Urinary bladder (tissue), 4 donors: ENCODE data around the gene SOCS3. TPM values are rescaled to one million over a fixed set of nuclear protein-coding genes. Genes with fewer than 3 reads are reported as not detected.
A peak's percentile ranks its signal among the peaks of the same experiment; 100 is the strongest.

Experiments used
- DNase-seq: peaks from one replicate; pipeline ENCODE4 v3.0.0-alpha.2; 2015; ENCODE audit errors: extremely low spot score
- H3K27ac ChIP-seq: one replicate; pipeline ENCODE4 v1.5.1; 2013; ENCODE audit warnings: low read depth, mild to moderate bottlenecking, moderate library complexity
- H3K36me3 ChIP-seq: one replicate; pipeline ENCODE4 v1.6.1; 2013; ENCODE audit warnings: mild to moderate bottlenecking, moderate library complexity; ENCODE audit not compliant: insufficient read depth
- H3K4me1 ChIP-seq: one replicate; pipeline ENCODE4 v1.6.1; 2013; ENCODE audit warnings: mild to moderate bottlenecking, moderate library complexity; ENCODE audit not compliant: insufficient read depth
- H3K4me3 ChIP-seq: one replicate; pipeline ENCODE4 v1.5.1; 2013; ENCODE audit warnings: low read depth, low read length
- WGBS: extraction: QIAGEN DNeasy Blood & Tissue Kit; methylation state at CpG from one replicate; pipeline ENCODE4 v1.1.7; 2013; 5-methylcytosine and 5-hydroxymethylcytosine counted together
- polyA plus RNA-seq: library from polyadenylated mRNA; stranded (reverse); fragments of 200-250 nt; gene quantifications from one replicate; pipeline ENCODE4 v1.2.3, GENCODE V29; 2013
- total RNA-seq: library from RNA; depleted of rRNA; stranded (reverse); fragments of >200 nt; gene quantifications from one replicate; pipeline ENCODE4 v1.2.3, GENCODE V29; 2014
- donor health status: healthy with polysubstance abuse.
- donor health status: healthy.

SOCS3 gene
- total and polyA plus RNA-seq, 2 donors, result 16.5 to 152 TPM

DNA sequence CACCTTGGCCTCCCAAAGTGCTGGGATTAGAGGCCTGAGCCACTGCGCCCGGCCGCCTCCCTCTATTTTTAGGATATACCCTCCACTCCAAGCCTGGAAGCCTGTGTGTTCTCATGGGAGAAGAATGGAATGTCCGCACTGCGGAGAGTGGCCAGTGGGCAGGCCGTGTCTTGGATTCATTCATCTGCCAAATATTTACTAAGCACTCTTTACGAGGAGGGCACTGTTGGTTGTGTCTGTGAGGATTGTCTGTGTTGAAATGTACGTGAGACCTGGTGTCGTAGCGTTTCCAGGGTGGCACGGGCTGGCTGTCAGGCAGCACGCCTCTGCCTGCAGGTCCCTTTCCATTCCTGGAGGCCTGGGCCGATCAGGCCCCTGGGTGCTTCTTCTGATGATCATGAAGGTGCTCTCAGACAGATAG, 37.8 kb upstream of the SOCS3 start:
- peaks cover 3% of the 10 kb centered on the region for H3K36me3 ChIP-seq
- no peaks in the 10 kb centered on the region for H3K4me1 ChIP-seq
- DNase-seq, result no peak
- no peak overlapping the region for H3K27ac ChIP-seq
- 76% methylated on average over 13 of the region's 13 CpGs for WGBS
- no peak overlapping the region for H3K4me3 ChIP-seq

DNA sequence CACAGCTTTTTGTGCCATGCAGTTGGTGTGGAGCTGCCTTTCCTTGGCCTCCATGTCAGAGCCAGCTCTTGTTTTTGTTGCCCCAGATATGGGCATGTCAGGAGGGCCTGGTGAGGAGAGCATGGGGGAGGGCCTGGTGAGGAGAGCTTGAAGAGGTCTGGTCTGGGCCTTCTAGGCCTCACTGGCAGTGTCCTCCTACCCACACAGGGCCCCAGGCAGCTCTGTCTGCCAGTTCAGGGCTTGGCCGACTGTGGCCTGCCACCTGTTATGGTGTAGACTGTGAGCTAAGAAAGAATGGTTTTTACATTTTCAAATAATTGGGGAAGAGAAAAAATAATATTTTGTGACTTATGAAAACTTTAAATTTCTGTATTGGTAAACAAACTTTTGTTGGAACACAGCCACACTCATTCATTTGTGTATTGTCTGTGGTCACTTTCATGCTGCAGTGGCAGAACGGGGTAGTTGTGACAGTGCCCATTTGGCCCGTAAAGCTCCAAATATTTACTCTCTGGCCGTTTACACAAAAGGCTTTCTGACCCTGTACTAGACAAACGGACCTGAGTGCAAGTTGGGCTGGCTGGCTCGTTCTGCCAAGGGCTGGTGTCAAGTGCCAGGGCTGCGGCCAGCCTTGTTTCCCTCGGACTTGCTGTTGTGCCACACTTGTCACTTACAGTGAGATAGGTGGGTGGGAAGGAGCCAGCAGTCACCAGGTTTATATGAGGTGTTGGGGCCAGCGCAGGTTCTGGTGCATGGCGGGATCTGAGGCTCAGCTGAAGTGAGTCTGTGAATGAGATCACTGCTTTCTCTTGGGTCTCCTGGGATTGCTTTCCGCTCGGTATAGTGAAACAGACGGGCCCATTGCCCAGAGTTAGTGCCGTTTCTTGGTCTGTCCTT, 36.8 kb upstream of the SOCS3 start:
- Histone ChIP-seq H3K4me1 (no peaks in the 10 kb centered on the region), H3K36me3 (peaks cover 3% of the 10 kb centered on the region), H3K27ac (no peak overlapping the region), H3K4me3 (no peak overlapping the region)
- no peak for DNase-seq
- WGBS, result 73% methylated on average over 14 of the region's 14 CpGs

DNA sequence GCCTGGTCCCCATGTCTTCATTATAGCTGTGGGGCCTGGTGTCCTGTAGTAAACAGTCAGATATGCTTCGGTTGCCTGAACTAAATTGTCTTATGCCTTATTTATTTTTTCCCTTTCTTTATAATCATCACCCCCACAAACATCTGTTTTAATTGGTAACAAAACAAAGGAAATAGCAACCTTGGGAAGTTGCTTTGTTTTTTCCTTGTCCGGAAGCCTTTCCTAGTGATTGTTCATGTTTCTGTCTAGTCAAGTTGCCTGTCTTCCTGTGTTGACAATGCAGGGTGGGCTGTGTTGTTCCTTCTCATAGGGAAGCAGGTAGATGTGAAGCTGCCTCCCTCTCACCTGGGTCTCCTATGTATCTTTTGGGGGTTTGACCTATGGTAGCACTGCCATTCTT, 35.3 kb upstream of the SOCS3 start:
- H3K4me3 ChIP-seq, result no peak overlapping the region
- peaks cover 3% of the 10 kb centered on the region for H3K36me3 ChIP-seq
- 86% methylated on average over 2 of the region's 2 CpGs for WGBS
- H3K27ac ChIP-seq, result no peak overlapping the region
- no peaks in the 10 kb centered on the region for H3K4me1 ChIP-seq
- no peak for DNase-seq

DNA sequence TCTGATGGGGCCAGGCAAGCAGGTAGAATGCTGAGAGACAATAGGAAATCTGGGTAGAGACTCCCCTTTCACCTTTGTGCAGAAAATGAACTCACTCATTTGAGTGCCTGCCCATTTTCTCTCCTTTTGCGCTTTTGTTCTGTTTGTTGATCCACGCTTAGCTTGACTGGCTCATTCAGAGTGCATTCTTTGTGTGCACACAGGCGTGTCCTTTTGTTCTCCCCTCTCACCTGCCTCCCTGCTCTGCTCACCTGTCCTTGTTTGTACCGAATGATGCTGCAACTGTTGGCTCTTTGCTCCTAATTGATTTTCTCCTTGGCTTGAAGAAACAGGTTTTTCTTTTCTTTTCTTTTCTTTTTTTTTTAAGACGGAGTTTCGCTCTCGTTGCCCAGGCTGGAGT, 34.3 kb upstream of the SOCS3 start:
- H3K27ac ChIP-seq, result no peak overlapping the region
- H3K4me3 ChIP-seq, result no peak overlapping the region
- no peak for DNase-seq
- 91% methylated on average over 7 of the region's 7 CpGs for WGBS
- H3K36me3 ChIP-seq, result no peaks in the 10 kb centered on the region
- H3K4me1 ChIP-seq, result no peaks in the 10 kb centered on the region

DNA sequence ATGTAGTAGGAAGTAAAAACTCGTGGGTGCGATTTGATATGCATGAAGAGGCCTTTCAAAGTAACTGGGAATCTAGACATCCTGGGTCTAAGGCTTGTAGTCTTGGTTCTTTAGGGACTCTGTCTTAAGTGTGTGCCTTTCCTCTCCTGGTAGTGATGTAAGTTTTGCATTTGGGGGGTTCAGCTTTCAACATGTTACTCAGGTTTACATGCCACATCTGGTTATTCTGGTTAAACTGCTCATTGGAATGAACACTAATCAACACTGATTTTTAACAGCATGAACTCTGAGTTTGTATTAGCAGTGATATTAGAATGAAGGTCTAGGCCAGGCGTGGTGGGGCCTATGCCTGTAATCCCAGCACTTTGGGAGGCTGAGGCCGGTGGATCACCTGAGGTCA, 33.7 kb upstream of the SOCS3 start:
- Histone ChIP-seq H3K4me1 (no peaks in the 10 kb centered on the region), H3K4me3 (no peak overlapping the region), H3K36me3 (no peaks in the 10 kb centered on the region), H3K27ac (no peak overlapping the region)
- DNase-seq, result no peak
- 92% methylated on average over 4 of the region's 4 CpGs for WGBS

DNA sequence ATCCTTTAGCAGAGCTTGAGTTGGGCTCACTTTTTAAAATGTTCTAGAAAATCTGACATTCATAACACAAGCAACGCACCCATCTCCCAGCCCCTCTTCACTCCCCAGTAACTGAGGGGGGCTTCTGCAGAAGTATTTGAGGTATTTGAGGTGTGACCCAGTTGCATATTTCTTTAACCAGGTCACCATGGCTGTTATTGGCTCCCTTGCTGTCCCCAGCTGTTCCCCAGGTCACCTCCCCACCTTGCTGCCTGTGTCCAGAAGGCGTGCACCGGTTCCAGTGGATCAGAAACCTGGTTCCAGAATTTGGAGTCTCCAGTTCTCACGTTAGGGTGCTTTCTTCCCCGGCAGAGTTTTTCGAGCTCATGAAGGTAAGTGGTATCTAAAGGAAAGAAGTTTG, 32.4 kb upstream of the SOCS3 start:
- Histone ChIP-seq H3K36me3 (no peaks in the 10 kb centered on the region), H3K4me3 (no peak overlapping the region), H3K27ac (no peak overlapping the region), H3K4me1 (peaks cover 2% of the 10 kb centered on the region)
- WGBS, result 93% methylated on average over 6 of the region's 6 CpGs
- no peak for DNase-seq

DNA sequence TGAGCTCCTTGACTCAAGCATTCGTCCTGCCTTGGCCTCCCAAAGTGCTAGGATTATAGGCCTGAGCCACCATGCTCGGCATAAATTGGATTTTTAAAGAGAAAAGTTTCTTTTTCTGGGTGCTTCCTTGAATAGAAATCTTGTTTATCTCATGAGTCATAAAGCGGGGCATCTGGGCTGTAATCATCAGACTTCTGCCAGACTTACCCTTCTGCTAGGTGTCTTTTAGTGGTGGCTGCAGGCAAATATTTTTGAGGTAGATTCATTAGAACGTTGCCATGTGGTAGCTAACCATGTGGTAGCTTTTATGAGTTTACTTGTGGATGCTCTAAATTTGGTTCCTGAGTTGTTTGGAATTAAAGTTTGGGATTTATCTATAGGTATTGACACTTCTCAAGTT, 32.0 kb upstream of the SOCS3 start:
- peaks cover 2% of the 10 kb centered on the region for H3K4me1 ChIP-seq
- no peak overlapping the region for H3K27ac ChIP-seq
- no peaks in the 10 kb centered on the region for H3K36me3 ChIP-seq
- no peak overlapping the region for H3K4me3 ChIP-seq
- WGBS, result 59% methylated on average over 4 of the region's 4 CpGs
- no peak for DNase-seq

DNA sequence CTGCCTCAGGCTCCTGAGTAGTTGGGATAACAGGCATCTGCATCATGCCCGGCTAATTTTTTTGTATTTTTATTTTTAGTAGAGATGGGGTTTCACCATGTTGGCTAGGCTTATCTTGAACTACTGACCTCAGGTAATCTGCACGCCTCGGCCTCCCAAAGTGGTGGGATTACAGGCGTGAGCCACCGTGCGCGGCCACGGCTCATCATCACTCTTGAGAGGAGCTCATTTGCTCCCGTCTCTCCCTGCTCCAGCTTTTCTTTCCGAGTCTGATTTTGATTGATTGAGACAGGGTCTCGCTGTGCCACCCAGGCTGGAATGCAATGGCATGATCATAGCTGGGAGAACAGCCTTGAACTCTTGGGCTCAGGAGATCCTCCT, 31.2 kb upstream of the SOCS3 start:
- Histone ChIP-seq H3K27ac (no peak overlapping the region), H3K4me1 (peaks cover 2% of the 10 kb centered on the region), H3K4me3 (no peak overlapping the region), H3K36me3 (no peaks in the 10 kb centered on the region)
- no peak for DNase-seq
- 97% methylated on average over 11 of the region's 11 CpGs for WGBS

DNA sequence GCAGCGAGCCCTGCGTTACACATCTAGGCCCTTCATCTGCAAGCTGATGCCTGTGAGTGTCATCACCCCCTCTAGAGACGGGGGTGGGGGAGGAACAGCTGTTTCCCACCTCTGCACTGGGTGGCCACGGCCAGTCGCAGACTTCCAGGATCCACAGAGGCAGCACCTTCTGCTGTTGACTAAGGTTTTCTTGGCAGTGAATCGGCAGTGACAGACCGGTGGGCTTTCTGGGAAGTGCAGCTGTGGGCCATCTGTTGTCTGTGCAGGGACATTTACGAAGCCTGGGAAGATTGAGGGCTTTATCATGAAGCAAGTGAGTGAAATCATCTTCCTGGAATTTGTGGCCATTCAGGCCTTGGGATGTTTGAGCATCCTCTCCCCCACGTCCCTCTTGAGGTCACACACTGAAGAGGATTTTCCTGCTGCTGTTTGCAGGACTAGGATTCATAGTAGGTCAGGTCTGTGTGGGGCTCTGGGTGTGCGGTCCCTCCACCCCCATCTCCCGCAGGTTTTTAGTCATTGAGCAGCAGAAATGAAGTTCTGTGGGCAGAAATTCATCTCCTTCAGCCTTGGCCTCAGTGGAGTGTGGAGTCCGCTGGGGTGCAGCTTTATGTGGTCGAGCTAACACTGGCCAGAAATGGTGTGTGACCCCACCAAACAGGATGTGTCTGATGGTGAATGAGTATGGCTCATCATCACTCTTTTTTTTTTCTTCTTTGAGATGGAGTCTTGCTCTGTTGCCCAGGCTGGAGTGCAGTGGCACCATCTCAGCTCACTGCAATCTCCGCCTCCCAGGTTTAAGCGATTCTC, 30.6 kb upstream of the SOCS3 start:
- H3K4me1 ChIP-seq, result peaks cover 2% of the 10 kb centered on the region
- no peak overlapping the region for H3K27ac ChIP-seq
- H3K4me3 ChIP-seq, result no peak overlapping the region
- WGBS, result 69% methylated on average over 15 of the region's 15 CpGs
- no peak for DNase-seq
- H3K36me3 ChIP-seq, result no peaks in the 10 kb centered on the region

DNA sequence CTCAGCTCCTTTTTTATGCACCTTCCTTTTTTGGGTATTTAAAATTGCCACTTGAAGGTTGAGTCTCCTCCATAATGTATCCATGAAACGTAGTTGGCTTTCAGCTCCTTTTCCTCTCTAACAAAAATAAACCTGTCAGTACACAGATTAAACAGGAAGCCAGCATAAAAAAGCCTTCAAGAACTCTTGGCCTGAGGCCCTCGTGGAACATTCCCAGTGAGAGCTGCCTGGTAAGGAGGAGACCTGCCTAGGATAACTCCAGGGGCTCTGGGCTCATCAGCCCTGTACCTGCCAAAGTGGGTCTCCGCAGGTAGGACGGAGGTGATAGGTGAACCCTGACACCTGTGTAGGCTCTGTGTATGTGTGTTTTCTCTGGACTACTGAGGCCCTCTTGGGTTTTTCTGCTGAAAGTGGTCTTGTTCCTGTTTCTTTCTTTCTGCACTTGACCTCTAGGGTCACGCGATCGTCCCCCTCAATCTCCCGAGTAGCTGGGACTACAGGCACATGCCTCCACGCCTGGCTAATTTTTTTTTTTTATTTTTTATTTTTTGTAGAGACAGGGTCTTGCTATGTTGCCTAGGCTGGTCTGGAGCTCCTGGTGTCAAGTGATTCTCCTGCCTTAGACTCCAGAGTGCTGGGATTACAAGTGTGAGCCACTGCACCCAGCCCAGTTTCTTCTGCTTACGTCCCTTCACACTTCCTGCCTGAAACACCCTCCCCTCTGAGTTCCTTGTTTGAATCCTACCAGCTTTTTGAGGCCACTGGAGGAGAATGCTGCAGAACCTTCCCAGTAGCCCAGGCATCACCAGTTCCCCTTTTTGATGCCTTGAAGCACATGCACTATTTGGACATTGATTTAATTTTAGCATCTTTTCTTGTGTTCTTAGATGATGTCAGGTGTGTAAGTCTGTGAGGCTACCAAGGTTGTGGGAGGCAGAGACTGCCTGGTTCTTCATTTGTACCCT, 28.4 kb upstream of the SOCS3 start:
- 45% methylated on average over 10 of the region's 10 CpGs for WGBS
- peaks cover 2% of the 10 kb centered on the region for H3K4me1 ChIP-seq
- DNase-seq, result no peak

DNA sequence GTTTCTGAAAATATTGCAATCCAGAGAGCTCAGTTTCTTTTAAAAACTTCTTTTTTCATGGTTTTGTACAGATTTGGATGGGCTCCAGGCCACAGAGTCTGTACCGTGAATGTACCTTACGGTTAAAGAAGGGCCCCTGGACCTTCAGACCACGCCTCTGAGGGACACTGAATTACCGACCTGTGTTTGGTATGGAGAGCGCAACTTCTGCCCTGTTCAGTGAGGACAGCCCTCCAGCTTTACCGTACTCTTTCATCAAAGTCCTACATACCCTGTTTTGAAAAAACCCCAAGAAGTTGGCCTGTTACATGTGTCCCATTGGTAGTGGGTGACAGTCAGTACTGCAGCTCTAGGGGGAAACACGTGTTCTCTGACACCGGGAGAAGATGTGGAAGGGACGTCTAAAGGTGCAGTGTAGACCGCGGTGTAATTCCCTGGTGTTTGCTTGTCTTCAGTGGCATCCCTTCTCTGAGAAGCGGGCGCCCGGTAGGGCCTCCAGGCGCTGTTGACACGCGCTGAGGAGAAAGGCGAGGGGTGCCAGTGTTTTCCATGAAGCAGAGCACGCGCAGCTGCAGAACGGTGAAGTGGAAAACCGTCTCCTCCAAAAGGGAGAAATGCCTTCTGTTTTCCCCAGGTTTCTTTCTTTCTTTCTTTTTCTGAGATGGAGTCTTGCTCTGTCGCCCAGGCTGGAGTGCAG, 24.8 kb upstream of the SOCS3 start:
- Histone ChIP-seq H3K36me3 (no peaks in the 10 kb centered on the region), H3K4me3 (no peak overlapping the region), H3K27ac (peak overlapping the region; percentile 81), H3K4me1 (peaks cover 2% of the 10 kb centered on the region)
- no peak for DNase-seq
- 81% methylated on average over 23 of the region's 23 CpGs for WGBS

More for the DNA sequence above, 28.4 kb upstream of the SOCS3 start:
- Histone ChIP-seq H3K4me3 (no peak overlapping the region), H3K27ac (no peak overlapping the region), H3K36me3 (no peaks in the 10 kb centered on the region)

DNA sequence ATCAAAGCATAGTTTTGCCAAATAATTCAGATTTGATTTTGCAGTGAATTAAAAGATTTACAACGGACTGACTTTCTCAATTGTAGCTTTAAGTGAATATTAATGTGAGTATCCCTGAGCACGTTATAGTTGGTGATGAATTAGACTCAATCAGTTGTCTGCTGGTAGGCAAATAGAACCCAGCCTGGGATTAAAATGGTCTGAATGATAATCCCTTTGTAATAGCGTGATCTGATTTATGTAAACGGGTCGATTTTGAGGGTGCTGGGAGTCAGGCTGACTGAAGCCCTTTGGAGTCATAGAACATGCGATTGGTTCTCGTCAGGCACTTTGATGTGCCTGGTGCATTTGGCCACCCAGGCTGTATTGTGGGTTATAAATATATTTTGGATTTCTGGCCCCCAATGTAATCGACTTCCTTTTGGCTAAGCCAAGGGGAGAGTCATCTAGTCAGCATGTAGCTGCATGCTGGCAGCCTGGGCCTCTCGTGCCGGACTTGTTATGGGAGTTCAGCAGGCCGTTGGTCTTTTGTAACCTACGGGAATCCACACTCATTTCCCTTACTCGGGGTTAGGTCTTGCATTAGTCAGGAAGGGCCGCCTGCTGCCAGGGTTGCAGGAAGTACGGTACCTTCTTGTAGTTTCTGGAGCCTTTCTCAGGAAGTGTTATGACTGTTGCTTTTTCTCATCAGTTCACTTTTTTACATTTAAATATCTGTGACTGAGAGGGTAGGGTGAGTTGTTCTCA, 24.0 kb upstream of the SOCS3 start:
- Histone ChIP-seq H3K4me3 (no peak overlapping the region), H3K27ac (peak overlapping the region; percentile 89), H3K4me1 (peaks cover 2% of the 10 kb centered on the region), H3K36me3 (no peaks in the 10 kb centered on the region)
- no peak for DNase-seq
- WGBS, result 38% methylated on average over 15 of the region's 15 CpGs
